Naive thymus-derived CD4-positive, alpha-beta T cell (primary cell): ENCODE data around the gene GGA1. TPM values are rescaled to one million over a fixed set of nuclear protein-coding genes. Genes with fewer than 3 reads are reported as not detected.

Source experiments
- ATAC-seq: fragments of 150-1000 bp; cut with Tn5 transposase; 2 replicates; pipeline ENCODE4 v1.10.0; 2021; ENCODE audit warnings: mild to moderate bottlenecking, moderate library complexity
- CTCF ChIA-PET: fragments of 350-600 bp; sonication (Branson Sonifier 250); formaldehyde crosslinking; loops from one replicate; lab custom pipeline; 2021; ENCODE audit warnings: antibody characterized with exemption; lab: Charles Lee
- POLR2A ChIA-PET: fragments of 350-600 bp; sonication (Branson Sonifier 250); formaldehyde crosslinking; loops from one replicate; lab custom pipeline; 2021; ENCODE audit warnings: antibody characterized with exemption, inconsistent platforms; lab: Charles Lee
- DNase-seq, 9 donors: peaks; one replicate each; pipeline versions ENCODE4 v3.0.0 to v3.0.0-alpha.2; 2020 to 2022; ENCODE audit warnings: mixed read lengths in 1 of 9
- H3K27ac ChIP-seq: one replicate; pipeline ENCODE4 v1.7.0; 2013; ENCODE audit warnings: mild to moderate bottlenecking, low read depth, low read length, moderate library complexity
- H3K27me3 ChIP-seq, 2 donors: one replicate each; pipeline ENCODE4 v1.7.0; 2013; ENCODE audit warnings: low read length in 2 of 2, mild to moderate bottlenecking in 2 of 2, moderate library complexity in 2 of 2; ENCODE audit not compliant: control insufficient read depth in 2 of 2, insufficient read depth in 2 of 2
- H3K36me3 ChIP-seq, 3 experiments: 1 replicate in 2 of 3; 2 replicates in 1 of 3; pipeline ENCODE4 v1.7.0; 2013; ENCODE audit warnings: low read length in 3 of 3, mild to moderate bottlenecking in 3 of 3, moderate library complexity in 1 of 3; ENCODE audit not compliant: insufficient read depth in 3 of 3, control insufficient read depth in 2 of 3
- H3K4me1 ChIP-seq, 2 donors: one replicate each; pipeline ENCODE4 v1.7.0; 2013; ENCODE audit warnings: low read length in 2 of 2, mild to moderate bottlenecking in 2 of 2, moderate library complexity in 1 of 2; ENCODE audit not compliant: control insufficient read depth in 2 of 2, insufficient read depth in 2 of 2
- H3K4me3 ChIP-seq: 2 replicates; pipeline ENCODE4 v1.7.0; 2013; ENCODE audit warnings: mild to moderate bottlenecking, low read length
- H3K9me3 ChIP-seq, 3 experiments: 1 replicate in 2 of 3; 2 replicates in 1 of 3; pipeline ENCODE4 v1.7.0; 2013; ENCODE audit warnings: low read length in 3 of 3; ENCODE audit not compliant: control insufficient read depth in 2 of 3
- H3K27ac Mint-ChIP-seq, 9 donors: one replicate each; pipeline ENCODE4 v1.8.0; 2020 to 2022; ENCODE audit warnings: mixed read lengths in 9 of 9, mild to moderate bottlenecking in 8 of 9, moderate library complexity in 5 of 9, inconsistent platforms in 2 of 9
- H3K27me3 Mint-ChIP-seq, 5 donors: one replicate each; pipeline ENCODE4 v1.8.0; 2021 to 2022; ENCODE audit warnings: mixed read lengths in 5 of 5, mild to moderate bottlenecking in 1 of 5
- H3K36me3 Mint-ChIP-seq, 5 donors: one replicate each; pipeline ENCODE4 v1.8.0; 2020 to 2022; ENCODE audit warnings: mixed read lengths in 5 of 5, mild to moderate bottlenecking in 3 of 5, inconsistent platforms in 1 of 5
- H3K4me1 Mint-ChIP-seq, 7 donors: one replicate each; pipeline ENCODE4 v1.8.0; 2020 to 2022; ENCODE audit warnings: mixed read lengths in 7 of 7, mild to moderate bottlenecking in 3 of 7, inconsistent platforms in 1 of 7
- H3K4me3 Mint-ChIP-seq, 10 donors: one replicate each; pipeline ENCODE4 v1.8.0; 2020 to 2022; ENCODE audit warnings: mild to moderate bottlenecking in 10 of 10, mixed read lengths in 10 of 10, moderate library complexity in 6 of 10, inconsistent platforms in 2 of 10
- H3K9me3 Mint-ChIP-seq, 11 donors: one replicate each; pipeline ENCODE4 v1.8.0; 2020 to 2022; ENCODE audit warnings: mixed read lengths in 11 of 11, mild to moderate bottlenecking in 4 of 11, inconsistent platforms in 1 of 11, moderate library complexity in 1 of 11
- intact Hi-C, 2 donors: fragments of 100-400 bp; cut with micrococcal nuclease; formaldehyde crosslinking; loops; one replicate each; pipeline ENCODE4 v1.15.1; 2023
- polyA plus RNA-seq, 2 donors: library from polyadenylated mRNA; unstranded; fragments of 300-500 nt; fragmentation: Illumina TruSeq; gene quantifications; one replicate each; pipeline ENCODE4 v1.2.3, GENCODE V29; 2021
- total RNA-seq, 6 experiments: library from RNA in 5 of 6; stranded (reverse) in 5 of 6; gene quantifications; 1 replicate in 5 of 6; 2 replicates in 1 of 6; pipeline ENCODE4 v1.2.3 and lab custom pipeline; 2021 to 2026

Gene GGA1
- total and polyA plus RNA-seq, 7 experiments from 2014 or later, result 20.8 to 124 (median 87.2) TPM

DNA sequence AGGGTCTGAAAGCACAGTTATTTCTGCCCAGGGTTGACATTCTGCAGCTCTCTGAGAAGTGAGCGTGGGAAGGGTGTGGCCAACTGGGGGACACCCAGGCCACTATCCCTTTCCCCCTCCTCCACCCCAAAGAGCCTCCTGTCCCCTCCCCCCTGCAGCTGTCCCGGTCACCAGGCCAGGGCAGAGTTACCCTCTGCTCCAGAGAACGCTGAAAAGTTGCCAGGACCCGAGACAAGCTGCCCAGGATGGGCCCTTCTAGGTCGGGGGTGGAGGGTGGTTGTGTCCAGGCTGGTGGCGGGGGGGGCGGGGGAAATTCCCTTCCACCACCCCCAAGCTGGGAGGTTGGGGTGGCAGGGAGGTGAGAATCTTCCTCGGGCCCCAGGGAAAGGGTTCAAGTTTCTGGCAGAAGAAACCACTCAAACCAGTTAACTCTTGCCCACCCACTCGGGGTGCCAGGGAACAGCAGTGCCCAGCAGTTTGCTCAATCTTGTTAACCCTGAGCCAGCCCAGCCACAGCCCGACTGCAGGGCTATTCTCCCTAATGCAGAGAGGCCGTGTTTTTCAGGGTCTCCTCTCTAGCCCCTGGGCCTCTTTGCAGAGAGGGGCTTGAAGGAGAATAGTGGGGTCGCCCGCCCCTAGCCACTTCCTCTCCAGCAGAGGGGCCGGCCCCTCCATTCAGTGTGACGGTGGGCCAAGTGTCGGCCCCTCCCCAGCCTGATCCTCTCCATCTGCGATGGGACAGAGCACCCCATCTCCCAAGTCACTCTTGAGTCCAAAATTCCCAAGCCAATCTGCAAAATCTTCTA is 67.5 kb downstream of the GGA1 start:
- Histone ChIP-seq H3K27me3 (no peaks in the 10 kb centered on the region), H3K9me3 (no peaks in the 10 kb centered on the region), H3K4me1 (peaks cover 22 to 39% of the 10 kb centered on the region in 2 donors), H3K27ac (peak overlapping the region; percentile 99), H3K4me3 (peak overlapping the region; percentile 60), H3K36me3 (no peaks in the 10 kb centered on the region)
- H3K36me3 Mint-ChIP-seq, result peaks cover 0 to 9% (median 0%) of the 10 kb centered on the region in 5 donors
- H3K27me3 Mint-ChIP-seq, result no peaks in the 10 kb centered on the region
- H3K27ac Mint-ChIP-seq, result peak overlapping the region; percentile 94 to 100 (median 100)
- no peak for ATAC-seq
- ChIA-PET POLR2A (interaction anchor here (1.1 to 10.0 kb wide), 8 partner anchors 10 to 67 kb away, joined by 3 to 142 read pairs (median 36); partner anchors contain the start of genes GGA1, NOL12, PDXP and SH3BP1), CTCF (interaction anchor here (0.6 to 13.7 kb wide), 2 partner anchors 38 to 63 kb away, joined by 3 to 254 read pairs; partner anchors contain the start of gene SH3BP1)
- H3K9me3 Mint-ChIP-seq, result peaks cover 0 to 1% (median 0%) of the 10 kb centered on the region in 11 donors
- peaks cover 9 to 68% (median 55%) of the 10 kb centered on the region in 7 donors for H3K4me1 Mint-ChIP-seq
- peak overlapping the region; percentile 82 to 99 (median 91) for H3K4me3 Mint-ChIP-seq
- intact Hi-C loops, result loop anchor here (5.0 to 10.0 kb wide), 4 partner anchors 131 to 451 kb away; partner anchors contain the start of genes CYTH4 (in 1 of the 2), EIF3L (in 1 of the 2) and GCAT (in 1 of the 2)
- peak in 1 of 9 donors; percentile 51 for DNase-seq

DNA sequence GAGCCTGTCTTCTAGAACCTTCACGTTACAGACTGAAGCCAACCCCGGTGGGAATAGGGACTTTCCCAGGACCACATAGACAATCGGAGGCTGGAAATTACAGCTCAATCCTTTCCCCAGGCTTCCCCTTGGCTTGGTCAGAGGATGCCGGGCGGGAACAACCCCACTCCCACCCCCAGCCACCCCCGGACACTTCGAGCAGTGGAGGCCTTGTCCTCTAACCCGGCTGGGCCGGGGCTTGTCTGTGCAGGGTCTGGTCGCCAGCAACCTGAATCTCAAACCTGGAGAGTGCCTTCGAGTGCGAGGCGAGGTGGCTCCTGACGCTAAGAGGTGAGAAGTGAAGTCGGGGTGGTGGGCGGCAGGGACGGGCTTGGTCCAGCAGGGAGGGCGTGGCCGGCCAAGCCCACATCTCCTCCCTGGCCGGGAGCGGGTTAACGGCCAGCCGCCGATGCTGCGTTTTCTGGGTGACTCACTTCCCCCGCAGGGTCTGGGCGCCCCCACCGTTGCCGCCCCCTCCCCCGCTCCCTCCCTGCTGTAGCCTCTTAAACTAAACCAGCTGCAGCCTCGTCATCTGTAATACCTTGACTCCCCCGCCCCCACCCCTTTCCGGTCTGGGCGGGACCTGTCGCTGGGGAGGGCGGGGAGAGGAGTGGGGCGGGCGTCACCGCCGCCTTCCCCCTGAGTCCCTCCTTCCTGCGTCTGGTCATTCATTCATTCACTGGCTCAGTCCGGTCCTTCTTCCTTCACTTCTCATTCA is 68.3 kb downstream of the GGA1 start:
- DNase-seq (peak; percentile 82 to 95 (median 94)), ATAC-seq (peak; percentile 93)
- H3K36me3 Mint-ChIP-seq, result peaks cover 0 to 10% (median 0%) of the 10 kb centered on the region in 5 donors
- Histone ChIP-seq H3K4me1 (peaks cover 29 to 37% of the 10 kb centered on the region in 2 donors), H3K9me3 (no peaks in the 10 kb centered on the region), H3K27me3 (no peaks in the 10 kb centered on the region), H3K36me3 (no peaks in the 10 kb centered on the region), H3K4me3 (peak overlapping the region; percentile 60), H3K27ac (peak overlapping the region; percentile 99)
- intact Hi-C loops, result loop anchor here (1.0 to 10.0 kb wide), 12 partner anchors 9 to 452 kb away; partner anchors contain the start of genes GGA1 (in 2 of the 2), NOL12 (in 2 of the 2), PDXP (in 2 of the 2) and CYTH4 (in 1 of the 2)
- H3K27ac Mint-ChIP-seq, result peak overlapping the region; percentile 94 to 100 (median 100)
- CTCF ChIA-PET, result interaction anchor here (0.6 to 13.7 kb wide), 3 partner anchors 15 to 39 kb away, joined by 3 to 254 read pairs (median 3); partner anchors contain the start of genes PDXP and SH3BP1
- H3K9me3 Mint-ChIP-seq, result no peaks in the 10 kb centered on the region
- peak overlapping the region; percentile 82 to 99 (median 91) for H3K4me3 Mint-ChIP-seq
- H3K27me3 Mint-ChIP-seq, result no peaks in the 10 kb centered on the region
- H3K4me1 Mint-ChIP-seq, result peaks cover 14 to 68% (median 60%) of the 10 kb centered on the region in 7 donors
- POLR2A ChIA-PET, result interaction anchor here (0.6 to 10.0 kb wide), 17 partner anchors 9 to 1293 kb away, joined by 3 to 142 read pairs (median 8); partner anchors contain the start of genes GGA1, NOL12, PDXP and SH3BP1

DNA sequence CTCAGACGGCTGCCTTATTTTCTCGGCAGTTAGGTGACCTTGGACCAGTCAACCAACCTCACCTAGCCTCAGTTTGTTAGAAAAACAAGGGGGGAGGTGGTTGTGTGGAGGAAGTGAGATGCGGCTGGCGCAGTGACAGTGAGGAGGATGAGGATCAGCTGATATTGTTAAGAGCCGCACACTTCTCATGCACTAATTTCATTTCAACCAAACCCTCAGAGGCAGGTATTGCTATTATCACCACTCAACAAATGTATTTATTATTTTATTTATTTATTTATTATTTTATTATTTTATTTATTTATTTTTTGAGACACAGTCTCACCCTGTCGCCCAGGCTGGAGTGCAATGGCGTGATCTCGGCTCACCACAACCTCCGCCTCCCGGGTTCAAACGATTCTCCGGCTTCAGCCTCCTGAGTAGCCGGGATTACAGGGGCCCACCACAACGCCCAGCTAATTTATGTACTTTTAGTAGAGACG is 68.9 kb downstream of the GGA1 start:
- no peaks in the 10 kb centered on the region for H3K27me3 ChIP-seq
- DNase-seq, result no peak
- CTCF ChIA-PET, result interaction anchor here (0.6 to 13.7 kb wide), 3 partner anchors 16 to 40 kb away, joined by 3 to 254 read pairs (median 3); partner anchors contain the start of genes PDXP and SH3BP1
- no peaks in the 10 kb centered on the region for H3K9me3 ChIP-seq
- intact Hi-C loops, result loop anchor here (1.0 to 10.0 kb wide), 12 partner anchors 9 to 453 kb away; partner anchors contain the start of genes GGA1 (in 2 of the 2), NOL12 (in 2 of the 2), PDXP (in 2 of the 2) and CYTH4 (in 1 of the 2)
- H3K36me3 ChIP-seq, result no peaks in the 10 kb centered on the region
- H3K9me3 Mint-ChIP-seq, result no peaks in the 10 kb centered on the region
- H3K27me3 Mint-ChIP-seq, result no peaks in the 10 kb centered on the region
- H3K4me1 Mint-ChIP-seq, result peaks cover 8 to 61% (median 55%) of the 10 kb centered on the region in 7 donors
- H3K4me3 Mint-ChIP-seq, result peak overlapping the region; percentile 82 to 99 (median 91)
- peak; percentile 61 for ATAC-seq
- H3K4me3 ChIP-seq, result peak overlapping the region; percentile 60
- peak overlapping the region; percentile 94 to 100 (median 100) for H3K27ac Mint-ChIP-seq
- peaks cover 0 to 10% (median 0%) of the 10 kb centered on the region in 5 donors for H3K36me3 Mint-ChIP-seq
- peaks cover 29 to 31% of the 10 kb centered on the region in 2 donors for H3K4me1 ChIP-seq
- H3K27ac ChIP-seq, result peak overlapping the region; percentile 99
- POLR2A ChIA-PET, result interaction anchor here (1.0 to 10.0 kb wide), 15 partner anchors 8 to 72 kb away, joined by 3 to 142 read pairs (median 9); partner anchors contain the start of genes GGA1, NOL12, PDXP and SH3BP1

- ATAC-seq, result no peak
- CTCF ChIA-PET, result interaction anchor here (0.7 to 13.7 kb wide), 2 partner anchors 23 to 40 kb away, joined by 3 to 254 read pairs; partner anchors contain the start of gene SH3BP1
- Mint-ChIP-seq H3K4me3 (peak overlapping the region in 1 of 10 donors; percentile 58), H3K36me3 (peaks cover 0 to 10% (median 0%) of the 10 kb centered on the region in 5 donors), H3K27me3 (no peaks in the 10 kb centered on the region), H3K27ac (peak overlapping the region in 5 of 9 donors; percentile 68 to 100 (median 100)), H3K9me3 (no peaks in the 10 kb centered on the region), H3K4me1 (peaks cover 8 to 53% (median 47%) of the 10 kb centered on the region in 7 donors)
- POLR2A ChIA-PET, result interaction anchor here (0.7 to 10.0 kb wide), 14 partner anchors 7 to 116 kb away, joined by 3 to 142 read pairs (median 10); partner anchors contain the start of genes GGA1, NOL12, PDXP and SH3BP1
- H3K4me3 ChIP-seq, result no peak overlapping the region
- H3K27ac ChIP-seq, result peak overlapping the region; percentile 99
- H3K9me3 ChIP-seq, result no peaks in the 10 kb centered on the region
- H3K27me3 ChIP-seq, result no peaks in the 10 kb centered on the region
- peaks cover 29% of the 10 kb centered on the region in 2 donors for H3K4me1 ChIP-seq
- no peaks in the 10 kb centered on the region for H3K36me3 ChIP-seq
- intact Hi-C loops, result loop anchor here (5.0 to 10.0 kb wide), 4 partner anchors 129 to 454 kb away; partner anchors contain the start of genes CYTH4 (in 1 of the 2), EIF3L (in 1 of the 2) and GCAT (in 1 of the 2)
- no peak for DNase-seq
Measured at GRCh38 chr22:37678372-37678771, 69.7 kb downstream of the GGA1 start.

DNA sequence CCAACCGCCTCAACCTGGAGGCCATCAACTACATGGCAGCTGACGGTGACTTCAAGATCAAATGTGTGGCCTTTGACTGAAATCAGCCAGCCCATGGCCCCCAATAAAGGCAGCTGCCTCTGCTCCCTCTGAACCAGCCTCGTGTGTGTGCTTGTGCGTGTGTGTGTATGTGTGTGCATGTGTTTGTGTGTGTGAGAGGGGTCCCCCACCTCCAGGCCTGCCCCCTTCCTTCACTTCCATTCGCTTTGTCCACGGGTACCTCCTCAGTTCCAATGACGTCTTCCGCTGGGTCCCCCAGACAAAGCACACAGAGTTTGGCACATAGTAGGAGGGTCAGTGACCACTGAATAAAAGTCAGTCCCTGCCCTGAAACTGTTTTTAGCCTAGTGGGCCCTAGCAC is 71.0 kb downstream of the GGA1 start:
- ATAC-seq (no peak), DNase-seq (no peak)
- Histone ChIP-seq H3K27me3 (no peaks in the 10 kb centered on the region), H3K36me3 (no peaks in the 10 kb centered on the region), H3K9me3 (no peaks in the 10 kb centered on the region), H3K27ac (no peak overlapping the region), H3K4me1 (peaks cover 24 to 26% of the 10 kb centered on the region in 2 donors), H3K4me3 (no peak overlapping the region)
- H3K36me3 Mint-ChIP-seq, result peaks cover 0 to 8% (median 0%) of the 10 kb centered on the region in 5 donors
- no peaks in the 10 kb centered on the region for H3K9me3 Mint-ChIP-seq
- H3K4me1 Mint-ChIP-seq, result peaks cover 8 to 40% (median 37%) of the 10 kb centered on the region in 7 donors
- H3K27me3 Mint-ChIP-seq, result no peaks in the 10 kb centered on the region
- ChIA-PET CTCF (interaction anchor here (0.7 to 13.7 kb wide), 6 partner anchors 12 to 52 kb away, joined by 3 to 254 read pairs (median 9); partner anchors contain the start of genes PDXP and SH3BP1), POLR2A (interaction anchor here (0.8 to 7.0 kb wide), 6 partner anchors 15 to 70 kb away, joined by 3 to 73 read pairs (median 5); partner anchors contain the start of gene PDXP)
- peak overlapping the region in 2 of 10 donors; percentile 31 to 51 for H3K4me3 Mint-ChIP-seq
- H3K27ac Mint-ChIP-seq, result peak overlapping the region in 8 of 9 donors; percentile 15 to 91 (median 57)
- intact Hi-C loops, result loop anchor here (5.0 to 10.0 kb wide), 5 partner anchors 125 to 455 kb away; partner anchors contain the start of genes GCAT (in 2 of the 2), CYTH4 (in 1 of the 2) and EIF3L (in 1 of the 2)
